OCI-LY3 (cell line): Measurements from ENCODE around the gene IFI30.

Experiments used
- CTCF ChIP-seq: fragments of 200-600, 300-600 bp; sonication (generic); IDR thresholded peaks from 2 replicates; pipeline ENCODE4 v1.5.1; 2014; ENCODE audit warnings: antibody characterized with exemption, low read length, low read depth
- EZH2phosphoT487 ChIP-seq: fragments of 200-600 bp; shearing (Covaris generic); IDR thresholded peaks from 2 replicates; pipeline ENCODE4 v1.6.1; 2018; ENCODE audit warnings: antibody characterized with exemption, mixed run types, low read depth

- TF ChIP-seq CTCF (no peak), EZH2phosphoT487 (no peak)
Observed at GRCh38 chr19:18206018-18206417, 32.4 kb downstream of the IFI30 start.
